Lower leg skin (tissue), 4 donors: Measurements from ENCODE around the gene SSX2IP. TPM values are rescaled to one million over a fixed set of nuclear protein-coding genes. Genes with fewer than 3 reads are reported as not detected.
"Not testable (repeated sequence)": the region's sequence is repeated elsewhere in the genome, so short reads cannot be mapped to it uniquely, and the experiment has no call there.

Experiments
- DNase-seq, 2 donors: peaks; one replicate each; pipeline ENCODE4 v3.0.0-alpha.2; 2019; ENCODE audit warnings: low spot score in 2 of 2
- H3K4me3 ChIP-seq: fragments of 200-600 bp; sonication (generic); 2 replicates; pipeline ENCODE4 v1.5.1; 2017; ENCODE audit warnings: mild to moderate bottlenecking, low read depth; ENCODE audit not compliant: poor library complexity, severe bottlenecking
- CTCF ChIP-seq, 3 donors: fragments of 450-650 bp; IDR thresholded peaks; one replicate each; pipeline ENCODE4 v1.5.1; 2016; ENCODE audit warnings: antibody characterized with exemption in 3 of 3, mild to moderate bottlenecking in 3 of 3, moderate library complexity in 2 of 3
- POLR2A ChIP-seq, 2 donors: fragments of 450-650 bp; IDR thresholded peaks; one replicate each; pipeline ENCODE4 v1.6.1; 2016 to 2017; ENCODE audit warnings: antibody characterized with exemption in 2 of 2, mild to moderate bottlenecking in 1 of 2, moderate library complexity in 1 of 2
- WGBS, 2 donors: methylation state at CpG; one replicate each; pipeline ENCODE4 v1.1.5; 2018; 5-methylcytosine and 5-hydroxymethylcytosine counted together
- intact Hi-C: fragments of 100-400 bp; cut with DNase I; formaldehyde crosslinking; loops from one replicate; pipeline ENCODE4 v1.15.0; 2023; ENCODE audit warnings: low total_unique reads
- total RNA-seq, 4 donors: library from RNA; depleted of rRNA; stranded (reverse); fragments of >200 nt; gene quantifications; one replicate each; pipeline ENCODE4 v1.1.0, GENCODE V29; 2016

Gene SSX2IP
- total RNA-seq, 4 donors from 2014 or later, result 6.7 to 9.3 (median 8.8) TPM

- intact Hi-C loops, result loop anchor here (2.0 kb wide), 1 partner anchor 34 kb away; no protein-coding TSS in a partner anchor
- no peak for DNase-seq
- H3K4me3 ChIP-seq, result no peak overlapping the region
- no peak for TF ChIP-seq POLR2A (IDR thresholded peaks at IDR 0.05)
- no peak for TF ChIP-seq CTCF (IDR thresholded peaks at IDR 0.05)
- WGBS, 2 donors, result 50 to 92% methylated on average over 2 of the region's 2 CpGs
Observed at GRCh38 chr1:84732520-84732919, 42.3 kb upstream of the SSX2IP start.

DNA sequence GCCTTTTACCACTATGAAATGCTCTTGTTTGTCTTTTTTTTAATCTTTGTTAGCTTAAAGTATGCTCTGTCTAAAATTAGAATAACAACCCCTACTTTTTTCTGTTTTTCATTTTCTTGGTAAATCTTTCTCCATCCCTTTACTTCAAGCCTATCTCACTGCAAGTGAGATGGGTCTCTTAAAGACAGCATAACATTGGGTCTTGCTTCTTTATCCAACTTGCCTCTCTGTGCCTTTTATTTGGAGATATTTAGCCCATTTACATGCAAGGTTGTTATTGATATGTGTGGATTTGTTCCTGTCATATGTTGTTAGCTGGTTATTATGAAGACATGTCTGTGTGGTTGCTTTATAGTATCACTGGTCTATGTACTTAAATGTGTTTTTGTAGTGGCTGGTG is 41.3 kb upstream of the SSX2IP start:
- TF ChIP-seq CTCF (IDR thresholded peaks at IDR 0.05) (no peak), POLR2A (IDR thresholded peaks at IDR 0.05) (no peak)
- DNase-seq, result no peak
- H3K4me3 ChIP-seq, result no peak overlapping the region
- intact Hi-C loops, result no loop called here

GRCh38 chr1:84727711-84728110 is 37.5 kb upstream of the SSX2IP start:
- intact Hi-C loops, DNase-seq, H3K4me3 ChIP-seq: not testable (repeated sequence)
- WGBS, 2 donors, result 19% methylated on average over 1 of the region's 1 CpG

DNA sequence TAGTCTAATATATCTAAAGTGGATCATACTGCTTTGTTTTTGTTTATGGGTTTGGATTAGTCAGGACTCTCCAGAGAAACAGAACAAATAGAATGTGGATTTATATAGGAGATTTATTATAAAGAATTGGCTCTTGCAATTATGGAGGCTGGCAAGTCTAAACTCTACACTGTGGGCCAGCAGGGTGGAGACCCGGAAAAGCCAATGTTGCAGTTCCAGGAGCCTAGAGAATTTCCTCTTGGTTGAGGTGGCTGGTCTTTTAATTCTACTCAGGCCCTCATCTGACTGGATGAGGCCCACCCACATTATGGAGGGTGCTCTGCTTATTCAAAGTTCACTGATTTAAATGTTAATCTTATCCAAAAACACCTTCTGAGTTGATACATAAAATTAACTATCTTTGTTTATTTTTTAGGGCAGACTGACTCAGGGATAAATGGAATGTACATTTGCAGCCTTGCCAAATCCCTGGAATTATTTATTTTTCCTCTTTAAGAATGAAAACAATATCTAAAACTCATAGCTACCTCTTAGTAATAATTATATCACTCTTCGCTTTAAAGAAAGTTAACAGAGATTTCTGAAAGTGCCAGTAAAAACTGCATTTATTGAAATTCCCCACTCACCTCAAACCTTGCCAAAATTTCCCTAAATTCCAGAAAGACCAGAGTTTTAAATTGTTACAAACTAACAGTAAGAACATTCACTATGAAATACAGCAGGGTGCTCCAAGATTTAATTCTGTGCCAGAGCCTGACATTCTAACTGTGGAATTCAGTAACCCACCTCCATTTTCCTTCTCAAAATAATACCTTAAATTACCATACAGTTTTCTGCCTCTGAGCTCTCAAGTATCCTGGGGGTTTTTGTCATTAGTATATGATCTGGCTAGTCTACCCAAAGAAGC is 36.6 kb upstream of the SSX2IP start:
- no peak overlapping the region for H3K4me3 ChIP-seq
- no peak for DNase-seq
- WGBS, 2 donors, result 43 to 53% methylated on average over 2 of the region's 2 CpGs
- intact Hi-C loops, result no loop called here
- TF ChIP-seq CTCF (IDR thresholded peaks at IDR 0.05) (no peak), POLR2A (IDR thresholded peaks at IDR 0.05) (no peak)

- no peak for TF ChIP-seq CTCF (IDR thresholded peaks at IDR 0.05)
- TF ChIP-seq POLR2A (IDR thresholded peaks at IDR 0.05), result no peak
- intact Hi-C loops, result loop anchor here (5.0 kb wide), 1 partner anchor 783 kb away; no protein-coding TSS in a partner anchor
- DNase-seq, result no peak
- WGBS, 2 donors, result 77 to 81% methylated on average over 17 of the region's 17 CpGs
- H3K4me3 ChIP-seq, result no peak overlapping the region
Observed at GRCh38 chr1:84724128-84724860, 34.0 kb upstream of the SSX2IP start.

DNA sequence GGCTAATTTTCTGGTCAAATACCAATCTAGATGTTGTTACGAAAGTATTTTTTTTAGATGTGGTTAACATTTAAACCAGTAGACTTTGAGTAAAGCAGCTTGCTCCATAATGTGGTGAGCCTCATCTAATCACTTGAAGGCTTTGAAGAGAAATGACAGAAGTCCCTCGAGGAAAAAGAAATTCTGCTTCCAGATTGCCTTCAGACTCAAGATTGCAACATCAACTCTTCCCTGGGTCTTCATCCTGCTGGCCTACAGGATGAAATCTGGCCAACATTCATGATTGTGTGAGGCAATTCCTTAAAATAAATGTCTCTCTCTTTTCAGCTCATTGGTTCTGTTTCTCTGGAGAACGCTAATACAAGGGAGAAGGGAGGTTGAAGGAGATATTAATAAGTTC is 32.5 kb upstream of the SSX2IP start:
- TF ChIP-seq CTCF (IDR thresholded peaks at IDR 0.05) (no peak), POLR2A (IDR thresholded peaks at IDR 0.05) (no peak)
- DNase-seq, result peak in 1 of 2 donors; percentile 30
- 57 to 65% methylated on average over 3 of the region's 3 CpGs for WGBS, 2 donors
- no peak overlapping the region for H3K4me3 ChIP-seq
- intact Hi-C loops, result loop anchor here (5.0 kb wide), 1 partner anchor 785 kb away; no protein-coding TSS in a partner anchor

DNA sequence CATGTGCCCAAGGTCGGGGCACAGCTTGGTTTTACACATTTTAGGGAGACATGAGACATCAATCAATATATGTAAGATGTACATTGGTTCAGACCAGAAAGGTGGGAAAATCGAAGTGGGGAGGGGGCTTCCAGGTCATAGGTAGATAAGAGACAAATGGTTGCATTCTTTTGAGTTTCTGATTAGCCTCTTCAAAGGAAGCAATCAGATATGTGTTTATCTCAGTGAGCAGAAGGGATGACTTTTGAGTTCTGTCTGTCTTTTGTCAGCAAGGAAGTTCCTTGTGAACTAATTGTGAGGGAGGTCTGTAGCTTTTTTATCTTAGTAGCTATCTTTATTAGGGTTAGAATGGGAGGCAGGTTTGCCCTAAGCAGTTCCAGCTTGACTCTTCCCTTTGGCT is 31.6 kb upstream of the SSX2IP start:
- DNase-seq, H3K4me3 ChIP-seq: not testable (repeated sequence)
- intact Hi-C loops, result loop anchor here (5.0 kb wide), 1 partner anchor 785 kb away; no protein-coding TSS in a partner anchor
- WGBS, 2 donors, result 72 to 84% methylated on average over 2 of the region's 2 CpGs
